HG02763 (cell line): ENCODE measurements around the gene EFCAB10.
"Not testable (repeated sequence)": the region's sequence is repeated elsewhere in the genome, so short reads cannot be mapped to it uniquely, and the experiment has no call there.

ENCODE experiments used
- ATAC-seq: cut with Tn5 transposase; IDR thresholded peaks from one replicate; pipeline ENCODE4 v1.9.1; 2021; ENCODE audit warnings: mild to moderate bottlenecking, moderate library complexity; ENCODE audit not compliant: unreplicated experiment

The EFCAB10 gene

DNA sequence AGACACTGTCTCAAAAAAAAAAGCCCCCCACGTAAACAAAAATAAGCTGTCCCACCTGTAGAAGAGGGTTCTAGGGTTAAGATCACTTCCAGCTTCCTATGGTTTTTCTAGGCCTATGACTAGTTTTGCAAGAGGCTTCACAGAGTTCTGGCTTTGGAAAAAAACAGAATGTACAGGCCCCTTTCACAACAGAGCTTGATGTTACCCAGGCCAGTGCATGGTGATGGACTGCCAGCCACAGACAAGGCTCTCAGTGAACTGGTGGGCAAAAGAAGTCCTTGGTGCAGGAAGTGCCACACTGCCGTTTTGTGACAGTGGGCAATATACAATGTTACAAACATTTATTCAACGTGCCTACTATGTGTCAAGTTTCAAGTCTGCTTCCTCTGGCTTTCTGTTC, 18.3 kb upstream of the EFCAB10 start:
- ATAC-seq = no peak

- not testable (repeated sequence) for ATAC-seq
Observed at GRCh38 chr7:105599080-105599479, 17.8 kb upstream of the EFCAB10 start.

DNA sequence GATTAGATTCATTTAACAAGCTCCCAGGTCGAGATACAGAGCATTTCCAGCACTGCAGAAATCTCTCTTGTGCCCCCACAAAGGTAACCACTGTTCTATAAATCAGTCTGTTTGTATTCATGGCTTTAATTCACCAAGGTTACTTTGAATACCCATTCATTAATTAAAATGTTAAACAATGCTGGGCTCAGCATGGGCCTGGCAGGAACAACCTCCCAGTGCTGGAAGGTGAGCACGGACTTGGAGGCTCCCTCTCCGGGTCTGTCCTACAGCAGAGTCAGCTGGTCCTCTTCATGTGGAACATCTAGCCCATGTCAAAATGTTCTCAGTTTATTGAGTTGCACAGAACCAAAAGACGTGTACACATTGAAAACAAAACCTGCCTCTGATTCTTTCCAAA, 15.6 kb upstream of the EFCAB10 start:
- ATAC-seq = no peak

GRCh38 chr7:105594034-105594433, 12.7 kb upstream of the EFCAB10 start:
- ATAC-seq = no peak

DNA sequence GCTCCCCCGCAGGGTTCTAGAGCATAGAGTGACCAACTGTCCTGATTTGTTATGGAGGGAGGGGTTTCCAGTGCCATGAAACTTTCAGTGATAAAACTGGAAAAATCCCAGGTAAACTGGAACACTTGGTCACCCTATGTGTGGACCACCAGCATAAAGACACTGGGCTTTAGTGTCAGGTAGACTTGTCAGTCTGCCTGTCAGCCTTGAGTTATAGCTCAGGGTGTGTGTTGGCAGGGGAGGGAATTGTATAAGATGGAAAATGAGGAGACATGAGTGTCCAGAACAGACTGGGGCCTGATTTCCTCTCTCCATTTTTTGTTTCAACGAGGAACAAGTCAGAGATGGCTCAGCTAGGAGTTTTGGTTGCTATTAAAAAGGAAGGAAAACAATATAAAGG, 10.2 kb upstream of the EFCAB10 start:
- ATAC-seq = no peak

GRCh38 chr7:105590793-105591192, 9.5 kb upstream of the EFCAB10 start:
- ATAC-seq = no peak

- ATAC-seq = peak; percentile 77
Observed at GRCh38 chr7:105589356-105590077, 8.2 kb upstream of the EFCAB10 start.

DNA sequence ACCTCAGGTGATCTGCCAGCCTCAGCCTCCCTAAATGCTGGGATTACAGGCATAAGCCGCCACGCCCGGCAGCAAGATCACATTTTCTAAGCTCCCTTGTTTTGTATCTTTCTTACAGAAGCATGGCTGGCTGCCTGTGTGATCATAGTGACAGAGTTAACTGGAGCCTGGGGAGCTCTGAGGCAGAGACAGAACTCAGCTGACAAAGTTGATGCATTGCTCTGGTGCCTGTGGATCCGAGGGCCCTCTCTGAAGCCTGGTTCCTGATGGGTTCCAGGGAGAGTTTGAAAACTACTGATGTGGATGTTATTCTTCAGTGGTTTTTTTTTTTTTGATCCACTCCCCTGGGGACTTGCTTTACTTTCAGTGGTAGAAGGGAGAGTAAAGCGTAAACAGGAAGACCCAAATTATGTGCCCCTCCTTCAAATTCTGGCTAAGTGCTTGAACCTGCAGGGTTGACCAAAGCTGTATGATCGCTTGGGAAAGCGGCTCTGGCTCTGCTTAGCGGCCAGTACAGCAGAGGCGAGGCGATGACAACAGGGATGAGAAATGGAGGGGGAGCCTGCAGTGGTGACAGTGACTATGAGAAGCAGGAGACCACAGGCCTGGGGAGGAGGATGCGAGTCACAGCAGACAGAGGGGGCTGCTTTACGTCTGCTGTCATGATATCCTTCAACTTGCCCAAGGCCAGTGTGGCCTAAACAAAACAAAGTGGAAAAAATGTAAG, 6.8 kb upstream of the EFCAB10 start:
- ATAC-seq = no peak

GRCh38 chr7:105585850-105586500, 4.7 kb upstream of the EFCAB10 start:
- peak; percentile 41 for ATAC-seq

GRCh38 chr7:105584165-105584564, 2.9 kb upstream of the EFCAB10 start:
- ATAC-seq = no peak

GRCh38 chr7:105583061-105583460, 1.8 kb upstream of the EFCAB10 start:
- ATAC-seq = no peak

DNA sequence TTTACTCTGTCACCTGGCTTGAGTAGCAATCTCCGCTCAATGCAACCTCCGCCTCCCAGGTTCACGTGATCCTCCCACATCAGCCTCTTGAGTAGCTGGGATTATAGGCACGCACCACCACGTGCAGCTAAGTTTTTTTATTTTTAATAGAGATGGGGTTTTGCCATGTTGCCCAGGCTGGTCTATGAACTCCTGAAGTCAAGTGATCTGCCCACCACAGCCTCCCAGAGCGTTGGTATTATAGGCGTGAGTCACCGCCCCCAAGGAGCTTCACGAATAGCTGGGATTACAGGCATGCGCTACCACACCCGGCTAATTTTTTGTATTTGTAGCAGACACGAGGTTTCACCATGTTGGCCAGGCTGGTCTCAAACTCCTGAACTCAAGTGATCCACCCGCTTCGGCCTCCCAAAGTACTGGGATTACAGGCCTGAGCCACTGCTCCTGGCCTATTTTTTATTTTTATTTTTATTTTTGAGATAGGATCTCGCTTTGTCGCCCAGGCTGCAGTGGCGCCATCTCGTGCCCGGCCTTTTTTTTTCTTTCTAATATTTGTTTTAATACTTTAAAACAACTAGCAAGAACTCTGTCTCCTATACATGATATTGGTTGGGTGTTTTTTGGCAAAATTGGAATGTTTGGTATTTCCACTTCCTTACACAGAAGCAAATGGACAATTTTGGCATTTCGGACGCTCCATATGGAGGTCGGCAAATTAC, 1.1 kb downstream of the EFCAB10 start:
- ATAC-seq = no peak

- ATAC-seq = no peak
Observed at GRCh38 chr7:105578496-105578895, 2.8 kb downstream of the EFCAB10 start.

DNA sequence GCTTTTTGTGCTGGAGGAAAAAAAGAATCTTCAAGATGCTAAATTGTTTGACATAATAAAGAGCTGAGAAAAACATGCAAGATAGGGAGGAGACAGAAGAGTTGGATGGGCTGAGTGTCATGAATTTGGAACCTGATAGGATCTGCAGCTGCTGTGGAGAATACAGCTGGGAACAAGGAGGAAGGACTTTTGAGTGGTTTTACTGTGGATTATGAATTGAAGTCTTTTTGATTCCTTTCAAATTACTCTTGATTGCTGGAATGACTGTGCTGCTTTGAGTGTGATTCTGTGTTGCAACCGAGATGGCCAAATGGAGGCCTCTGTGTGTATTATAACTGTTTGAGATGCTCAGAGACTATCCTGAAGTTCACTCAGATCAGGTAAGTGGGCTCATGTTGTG, 4.0 kb downstream of the EFCAB10 start:
- no peak for ATAC-seq

- no peak for ATAC-seq
Observed at GRCh38 chr7:105571891-105572290, 9.4 kb downstream of the EFCAB10 start.

DNA sequence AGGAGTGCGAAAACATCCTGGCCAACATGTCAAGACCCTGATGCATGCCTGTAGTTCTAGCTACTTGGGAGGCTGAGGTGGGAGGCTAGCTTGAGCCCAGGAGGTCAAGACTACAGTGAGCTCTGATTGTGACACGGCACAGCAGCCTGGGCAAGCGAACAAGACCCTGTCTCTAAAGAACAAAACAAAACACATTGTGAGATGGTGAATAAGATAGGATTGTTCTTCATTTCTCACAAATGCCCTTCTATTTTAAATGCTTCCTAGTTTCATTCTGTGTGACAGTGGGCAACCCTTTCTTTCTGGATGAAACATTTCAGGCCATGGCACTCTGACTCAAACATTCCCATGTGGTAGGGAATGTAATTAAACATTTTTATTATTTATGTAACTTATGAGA, 13.5 kb downstream of the EFCAB10 start:
- no peak for ATAC-seq

DNA sequence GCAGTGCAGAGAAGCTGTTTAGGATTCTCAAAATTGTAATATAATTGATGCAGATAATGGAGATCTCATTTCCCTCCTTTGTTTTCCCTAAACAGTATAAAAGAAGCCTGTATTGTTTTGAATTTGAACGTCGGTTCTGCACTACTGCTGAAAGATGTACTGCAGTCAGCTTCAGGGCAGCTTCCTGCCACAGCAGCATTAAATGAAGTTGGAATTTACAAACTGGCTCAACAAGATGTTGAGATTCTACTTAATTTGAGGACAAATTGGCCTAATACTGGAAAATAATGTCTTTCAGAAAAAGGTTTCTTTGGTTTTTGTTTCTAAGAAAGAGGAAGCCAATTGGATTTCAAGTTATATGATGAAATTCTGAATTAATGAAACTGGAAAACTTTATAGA, 14.3 kb downstream of the EFCAB10 start:
- ATAC-seq = no peak

GRCh38 chr7:105565190-105565589, 16.1 kb downstream of the EFCAB10 start:
- ATAC-seq = no peak

GRCh38 chr7:105559926-105560325, 21.4 kb downstream of the EFCAB10 start:
- no peak for ATAC-seq

- no peak for ATAC-seq
Observed at GRCh38 chr7:105538339-105538738, 43.0 kb downstream of the EFCAB10 start.

DNA sequence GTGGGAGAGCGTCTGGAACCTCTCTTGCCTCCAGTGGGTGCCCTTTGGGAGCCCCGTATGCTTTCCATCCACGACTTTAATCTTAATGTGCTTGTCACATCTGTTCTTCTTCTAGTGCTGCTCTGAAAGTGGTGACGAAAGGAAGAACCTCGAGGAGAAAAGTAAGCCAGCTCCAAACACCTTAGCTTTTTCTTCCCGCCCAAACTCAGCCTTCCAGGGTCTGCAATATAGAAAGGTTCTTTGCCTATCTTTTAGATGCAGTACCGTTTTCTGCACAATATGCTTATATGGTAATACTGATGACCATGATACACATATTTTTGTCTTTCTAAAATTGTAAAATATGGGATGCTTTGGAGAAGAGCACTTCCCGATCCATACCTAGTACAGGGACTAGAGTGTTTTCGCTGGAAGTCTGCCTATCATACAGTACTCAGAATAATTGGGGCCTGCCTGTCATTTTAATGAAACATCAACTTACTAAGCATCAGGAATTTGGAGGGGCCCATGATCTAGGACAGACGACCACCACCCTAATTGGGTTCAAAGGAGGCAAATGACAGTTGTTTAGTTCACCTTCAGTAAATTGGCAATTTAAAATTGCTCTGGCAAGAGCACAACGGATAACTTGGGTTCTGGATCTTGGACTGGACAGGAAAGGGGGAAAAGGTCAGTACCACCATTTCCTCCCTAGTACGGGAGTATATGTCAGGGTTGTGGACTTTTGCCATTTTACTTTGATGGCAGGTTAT, 48.4 kb downstream of the EFCAB10 start:
- ATAC-seq = no peak
